Measurements from ENCODE around the gene MINDY2.
"Not testable (repeated sequence)": the region's sequence is repeated elsewhere in the genome, so short reads cannot be mapped to it uniquely, and the experiment has no call there.

The MINDY2 gene

DNA sequence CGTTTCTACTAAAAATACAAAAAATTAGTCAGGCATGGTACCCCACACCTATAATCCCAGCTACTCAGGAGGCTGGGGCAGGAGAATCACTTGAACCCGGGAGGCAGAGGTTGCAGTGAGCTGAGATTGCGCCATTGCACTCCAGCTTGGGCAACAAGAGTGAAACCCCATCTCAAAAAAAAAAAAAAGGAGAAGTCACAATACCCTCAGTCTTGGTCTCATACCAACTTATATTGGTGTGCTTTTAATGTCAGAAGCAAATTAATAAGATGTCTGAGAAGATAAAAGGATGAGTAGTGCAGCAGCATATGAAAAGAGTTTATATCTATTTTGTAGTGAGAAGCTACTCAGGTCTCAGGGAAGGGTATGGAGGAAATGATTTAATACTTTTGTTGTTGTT is 112.8 kb downstream of the MINDY2 start:
- not testable (repeated sequence) for DNase-seq (ENCODE audit: low read depth)

DNA sequence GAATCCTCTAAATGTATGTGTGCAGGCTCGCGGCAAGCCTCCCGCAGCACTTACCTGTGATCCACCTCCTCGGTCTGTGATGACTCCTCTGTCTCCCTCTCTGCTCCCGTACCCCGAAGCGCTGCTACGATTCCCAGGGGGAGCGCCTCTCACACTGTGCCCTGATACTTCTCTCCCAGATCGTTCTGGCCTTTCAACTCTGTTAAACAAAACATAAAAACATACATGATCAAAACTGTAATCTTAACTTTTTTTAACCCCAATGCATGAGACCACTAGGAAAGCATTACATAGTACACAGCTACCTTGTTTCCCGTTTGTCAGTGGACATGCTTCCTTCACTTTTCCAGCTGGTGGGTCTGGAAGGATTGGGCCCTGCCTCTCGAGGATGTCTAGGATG is 115.8 kb downstream of the MINDY2 start:
- DNase-seq (ENCODE audit: low read depth): no peak

GRCh38 chr15:58889363-58889762 is 118.3 kb downstream of the MINDY2 start:
- DNase-seq (ENCODE audit: low read depth): no peak

GRCh38 chr15:58898150-58898680 is 127.1 kb downstream of the MINDY2 start:
- DNase-seq (ENCODE audit: low read depth): no peak

DNA sequence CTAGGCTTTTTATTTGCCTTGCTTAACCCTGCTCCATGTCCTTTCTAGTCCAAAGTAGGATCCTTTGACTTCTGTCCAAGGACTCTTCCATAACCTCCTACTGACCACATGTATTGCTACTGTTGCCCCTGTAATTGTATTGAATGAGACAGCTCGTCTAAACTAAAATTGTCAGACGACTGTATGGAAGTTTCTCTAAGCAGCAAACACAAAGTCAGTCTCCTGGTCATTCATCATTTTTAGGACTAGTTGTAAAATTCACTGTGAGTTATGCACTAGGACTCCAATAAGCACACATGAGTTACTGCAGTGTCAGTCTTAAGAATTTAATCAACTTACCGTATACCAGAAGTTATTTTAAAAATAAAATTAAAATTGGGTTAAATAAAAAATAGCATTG is 129.5 kb downstream of the MINDY2 start:
- DNase-seq (ENCODE audit: low read depth): no peak

DNA sequence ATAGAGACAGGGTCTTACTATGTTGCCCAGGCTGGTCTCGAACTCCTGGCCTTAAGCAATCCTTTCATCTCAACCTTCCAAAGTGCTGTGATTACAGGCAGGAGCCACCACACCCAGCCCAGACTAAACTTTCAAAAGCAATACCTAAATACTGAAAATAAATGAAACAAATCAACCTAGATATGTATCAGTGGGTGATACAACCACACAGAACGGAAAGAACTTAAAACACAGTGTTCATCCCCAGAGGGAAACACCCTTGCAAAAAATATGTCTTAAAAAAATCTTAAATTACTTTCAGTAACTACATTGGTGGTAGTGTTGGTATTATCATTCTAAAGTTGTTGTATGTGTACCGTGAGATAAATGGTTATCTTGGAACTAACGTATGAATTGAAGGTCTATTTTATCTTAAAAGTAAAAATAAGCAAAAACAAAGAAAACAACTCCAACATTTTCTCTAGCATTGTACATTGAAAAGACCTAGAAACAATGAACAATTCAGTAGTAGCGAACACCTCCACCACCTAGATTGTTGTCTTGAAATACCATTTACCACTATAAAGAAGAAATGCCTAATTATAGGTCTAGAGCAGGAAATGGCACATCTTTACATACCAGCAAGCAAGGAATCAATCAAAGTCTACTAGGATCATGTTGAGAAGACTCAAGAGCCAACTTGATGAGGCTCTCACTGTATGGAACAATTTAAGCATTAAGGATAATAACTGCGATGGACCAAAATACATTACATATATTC is 137.6 kb downstream of the MINDY2 start:
- no peak for DNase-seq (ENCODE audit: low read depth)

DNA sequence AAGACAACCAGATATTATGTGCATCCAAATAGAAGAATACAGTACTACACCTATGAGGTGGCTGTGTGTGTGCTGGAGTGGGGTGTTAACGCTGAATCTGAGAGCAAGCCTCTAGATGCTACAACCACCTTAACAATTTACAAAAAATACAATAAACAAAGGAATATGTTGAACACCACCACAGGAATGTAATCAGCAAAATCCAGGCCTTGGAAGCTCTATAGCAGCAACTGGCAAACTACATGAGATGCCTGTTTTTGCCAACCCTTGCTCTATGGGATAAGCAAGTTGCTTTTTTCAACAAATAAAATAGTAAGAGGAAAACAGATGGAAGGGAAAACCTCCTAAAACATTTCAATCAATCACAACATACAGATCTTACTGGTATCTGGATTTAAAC is 138.5 kb downstream of the MINDY2 start:
- no peak for DNase-seq (ENCODE audit: low read depth)

DNA sequence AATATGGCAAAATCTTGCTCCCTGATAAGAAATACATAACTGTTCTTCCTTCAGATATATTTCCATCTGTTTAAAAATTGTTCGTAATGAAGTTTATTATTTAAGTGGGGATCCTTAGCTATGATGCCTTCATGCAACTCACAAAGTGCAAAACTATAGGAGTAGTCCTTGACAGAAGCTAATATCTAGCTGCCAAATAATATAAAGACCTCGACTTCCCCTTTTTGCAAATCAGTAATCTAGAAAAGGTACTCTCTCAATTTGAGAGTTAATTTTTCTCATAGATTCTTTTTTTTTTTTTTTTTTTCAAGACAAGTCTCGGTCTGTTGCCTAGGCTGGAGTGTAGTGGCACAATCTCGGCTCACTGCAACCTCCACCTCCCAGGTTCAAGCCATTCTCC is 139.4 kb downstream of the MINDY2 start:
- no peak for DNase-seq (ENCODE audit: low read depth)

Data from iris pigment epithelial cell (primary cell).